ENCODE data around the gene HOMER1. TPM values are rescaled to one million over a fixed set of nuclear protein-coding genes. Genes with fewer than 3 reads are reported as not detected.
"Not testable (repeated sequence)": the region's sequence is repeated elsewhere in the genome, so short reads cannot be mapped to it uniquely, and the experiment has no call there.

Gene HOMER1
- total and polyA plus RNA-seq, 5 experiments from 2014 or later: 0.70 to 5.4 (median 3.3) TPM

GRCh38 chr5:79395296-79395695 lies 118.6 kb downstream of the HOMER1 start:
- H3K27ac Mint-ChIP-seq: no peak overlapping the region
- H3K36me3 Mint-ChIP-seq: peaks cover 0 to 16% (median 4%) of the 10 kb centered on the region in 3 donors
- DNase-seq (no peak), ATAC-seq (no peak)
- H3K4me1 Mint-ChIP-seq: no peaks in the 10 kb centered on the region
- no peaks in the 10 kb centered on the region for H3K9me3 Mint-ChIP-seq
- no peaks in the 10 kb centered on the region for H3K27me3 Mint-ChIP-seq
- no peak overlapping the region for H3K4me3 Mint-ChIP-seq
- POLR2A ChIA-PET: no interaction called here

DNA sequence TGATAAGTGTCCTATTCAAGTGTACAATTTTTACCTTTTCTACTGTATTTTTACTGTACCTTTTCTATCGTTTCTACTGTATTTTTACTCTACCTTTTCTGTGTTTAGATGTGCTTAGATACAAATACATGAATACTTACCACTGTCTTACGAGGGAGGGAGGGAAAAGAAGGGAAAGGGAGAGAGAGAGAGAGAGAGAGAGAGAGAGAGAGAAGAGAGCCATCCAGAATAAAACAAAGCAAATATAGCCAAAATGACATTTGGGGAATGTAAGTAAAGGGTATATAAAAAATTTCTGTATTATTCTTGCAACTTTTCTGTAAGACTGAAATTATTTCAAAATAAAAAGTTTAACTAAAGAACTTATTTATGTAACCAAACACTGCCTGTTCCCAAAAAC lies 121.2 kb downstream of the HOMER1 start:
- DNase-seq (no peak), ATAC-seq (no peak)
- Mint-ChIP-seq H3K4me1 (no peaks in the 10 kb centered on the region), H3K36me3 (peaks cover 0 to 20% (median 4%) of the 10 kb centered on the region in 3 donors), H3K9me3 (no peaks in the 10 kb centered on the region), H3K4me3 (no peak overlapping the region), H3K27me3 (no peaks in the 10 kb centered on the region), H3K27ac (no peak overlapping the region)
- POLR2A ChIA-PET: no interaction called here

DNA sequence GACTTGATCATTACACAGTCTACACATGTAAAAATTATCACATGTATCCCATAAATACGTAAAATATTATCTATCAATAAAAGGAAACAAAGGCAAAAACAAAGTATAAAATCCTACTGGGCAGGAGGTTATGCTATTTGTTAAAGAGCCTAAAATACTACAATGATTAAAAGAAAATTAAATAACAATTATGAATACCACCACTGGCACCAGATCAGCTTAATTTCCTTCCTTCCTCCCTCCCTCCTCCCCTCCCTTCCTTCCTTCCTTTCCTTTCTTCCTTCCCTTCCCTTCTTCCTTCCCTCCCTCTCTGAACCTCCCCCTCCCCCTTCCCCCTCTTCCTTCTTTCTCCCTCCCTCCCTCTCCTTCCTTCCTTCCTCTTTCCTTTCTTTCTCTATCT lies 127.3 kb downstream of the HOMER1 start:
- Mint-ChIP-seq H3K9me3 (peaks cover 13 to 36% (median 25%) of the 10 kb centered on the region in 9 donors), H3K27me3 (no peaks in the 10 kb centered on the region), H3K4me3 (no peak overlapping the region), H3K36me3 (peaks cover 17 to 31% (median 29%) of the 10 kb centered on the region in 3 donors), H3K27ac (peak overlapping the region in 1 of 10 donors; percentile 79), H3K4me1 (peaks cover 0 to 2% (median 0%) of the 10 kb centered on the region in 4 donors)
- ATAC-seq (no peak), DNase-seq (no peak)
- POLR2A ChIA-PET: no interaction called here

DNA sequence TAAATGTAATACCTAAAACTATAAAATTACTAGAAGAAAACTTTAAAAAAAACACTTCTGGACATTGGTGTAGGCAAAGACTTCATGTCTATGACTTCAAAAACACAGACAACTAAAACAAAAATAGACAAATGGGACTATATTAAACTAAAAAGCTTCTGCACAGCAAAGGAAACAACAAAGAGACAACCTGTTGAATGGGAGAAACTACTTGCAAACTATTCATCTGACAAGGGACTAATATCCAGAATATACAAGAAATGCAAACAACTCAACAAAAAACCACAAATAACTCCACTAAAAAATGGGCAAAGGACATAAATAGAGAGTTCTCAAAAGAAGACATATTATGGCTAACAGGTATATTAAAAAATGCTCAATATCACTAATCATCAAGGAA lies 128.8 kb downstream of the HOMER1 start:
- H3K4me1 Mint-ChIP-seq, DNase-seq, POLR2A ChIA-PET, H3K4me3 Mint-ChIP-seq, H3K27ac Mint-ChIP-seq, ATAC-seq, H3K27me3 Mint-ChIP-seq: not testable (repeated sequence)
- H3K9me3 Mint-ChIP-seq: peaks cover 18 to 44% (median 28%) of the 10 kb centered on the region in 9 donors
- peaks cover 17 to 36% (median 31%) of the 10 kb centered on the region in 3 donors for H3K36me3 Mint-ChIP-seq

GRCh38 chr5:79378510-79379186 lies 135.3 kb downstream of the HOMER1 start:
- POLR2A ChIA-PET: no interaction called here
- no peak overlapping the region for H3K4me3 Mint-ChIP-seq
- ATAC-seq (no peak), DNase-seq (no peak)
- peaks cover 13 to 29% (median 23%) of the 10 kb centered on the region in 3 donors for H3K36me3 Mint-ChIP-seq
- no peak overlapping the region for H3K27ac Mint-ChIP-seq
- no peaks in the 10 kb centered on the region for H3K4me1 Mint-ChIP-seq
- no peaks in the 10 kb centered on the region for H3K27me3 Mint-ChIP-seq
- H3K9me3 Mint-ChIP-seq: peaks cover 16 to 33% (median 28%) of the 10 kb centered on the region in 9 donors

DNA sequence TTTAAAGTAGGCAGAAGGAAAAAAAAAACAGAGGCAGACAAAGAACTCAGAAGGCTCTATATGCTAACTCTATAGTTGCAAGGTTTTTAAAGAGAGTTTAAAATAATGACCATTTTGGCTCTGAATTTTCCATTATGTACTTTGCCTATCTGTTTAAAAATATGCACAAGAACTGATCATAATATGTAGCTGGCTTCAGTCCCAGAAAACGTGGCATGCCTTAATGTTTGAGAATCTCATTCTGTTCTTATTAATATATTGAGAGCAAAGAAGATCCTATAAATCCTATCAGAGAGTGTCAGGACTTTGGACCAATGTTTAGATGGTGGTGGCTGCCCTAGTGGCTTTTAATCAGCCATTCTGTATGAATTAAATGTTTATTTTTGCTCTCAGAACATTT lies 156.5 kb downstream of the HOMER1 start:
- no peak overlapping the region for H3K4me3 Mint-ChIP-seq
- H3K27me3 Mint-ChIP-seq: peaks cover 0 to 9% (median 2%) of the 10 kb centered on the region in 5 donors
- ATAC-seq (no peak), DNase-seq (no peak)
- no peaks in the 10 kb centered on the region for H3K4me1 Mint-ChIP-seq
- peaks cover 0 to 5% (median 0%) of the 10 kb centered on the region in 3 donors for H3K36me3 Mint-ChIP-seq
- H3K9me3 Mint-ChIP-seq: peaks cover 0 to 6% (median 0%) of the 10 kb centered on the region in 9 donors
- no peak overlapping the region for H3K27ac Mint-ChIP-seq
- POLR2A ChIA-PET: interaction anchor here (0.7 kb wide), 1 partner anchor 25 kb away, joined by 3 read pairs; no protein-coding TSS in a partner anchor

- Mint-ChIP-seq H3K27ac (no peak overlapping the region), H3K27me3 (peaks cover 0 to 4% (median 2%) of the 10 kb centered on the region in 5 donors), H3K36me3 (peaks cover 0 to 8% (median 2%) of the 10 kb centered on the region in 3 donors), H3K4me1 (no peaks in the 10 kb centered on the region), H3K9me3 (no peaks in the 10 kb centered on the region), H3K4me3 (no peak overlapping the region)
- POLR2A ChIA-PET: no interaction called here
- ATAC-seq: no peak
- no peak for DNase-seq
Measured at GRCh38 chr5:79349881-79350280, 164.1 kb downstream of the HOMER1 start.

DNA sequence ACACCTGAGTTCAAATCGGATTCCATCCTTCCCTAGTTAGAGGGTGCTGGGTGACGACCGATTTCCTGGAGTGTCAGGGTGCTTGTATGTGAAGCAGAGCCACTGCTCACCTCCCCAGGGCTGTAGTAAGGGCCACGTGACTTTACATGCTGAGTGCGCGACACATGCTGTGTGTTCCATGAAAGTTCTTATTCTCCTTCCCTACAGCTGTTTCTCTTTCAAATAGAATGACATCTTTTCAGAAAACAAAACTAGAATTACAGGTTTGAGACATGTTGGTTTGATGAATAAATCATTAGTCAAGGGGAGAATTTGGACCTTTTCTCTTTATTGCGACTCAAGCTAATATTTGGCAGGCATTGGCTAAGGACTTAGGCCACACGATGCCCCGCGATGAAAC lies 164.9 kb downstream of the HOMER1 start:
- no peak for ATAC-seq
- Mint-ChIP-seq H3K4me1 (no peaks in the 10 kb centered on the region), H3K27ac (no peak overlapping the region)

DNA sequence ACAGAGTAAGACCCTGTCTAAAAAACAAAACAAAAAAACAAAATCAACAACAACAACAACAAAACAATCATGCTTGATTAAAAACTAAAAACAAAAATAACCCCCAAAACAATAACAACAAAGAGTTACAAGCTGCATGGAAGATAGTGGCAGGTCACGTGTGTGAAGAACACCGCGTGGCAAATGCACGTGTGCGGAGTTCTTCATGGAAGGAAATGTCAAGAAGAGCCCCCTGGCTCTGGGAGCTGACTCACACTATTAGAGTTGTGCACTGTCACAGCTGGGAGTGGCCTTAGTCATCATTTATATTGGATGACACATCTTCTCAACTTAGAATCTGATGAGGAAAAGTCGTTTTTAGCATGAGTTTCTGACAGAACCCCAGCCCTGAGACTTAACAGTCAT lies 167.5 kb downstream of the HOMER1 start:
- H3K9me3 Mint-ChIP-seq: no peaks in the 10 kb centered on the region
- POLR2A ChIA-PET: no interaction called here
- H3K36me3 Mint-ChIP-seq: peaks cover 2 to 9% (median 4%) of the 10 kb centered on the region in 3 donors
- peaks cover 0 to 12% (median 2%) of the 10 kb centered on the region in 5 donors for H3K27me3 Mint-ChIP-seq
- DNase-seq (no peak), ATAC-seq (no peak)
- H3K4me1 Mint-ChIP-seq: no peaks in the 10 kb centered on the region
- no peak overlapping the region for H3K4me3 Mint-ChIP-seq
- no peak overlapping the region for H3K27ac Mint-ChIP-seq

More for the DNA sequence above, 164.9 kb downstream of the HOMER1 start:
- POLR2A ChIA-PET: no interaction called here
- Mint-ChIP-seq H3K4me3 (no peak overlapping the region), H3K36me3 (peaks cover 0 to 9% (median 2%) of the 10 kb centered on the region in 3 donors), H3K9me3 (no peaks in the 10 kb centered on the region), H3K27me3 (peaks cover 0 to 4% (median 2%) of the 10 kb centered on the region in 5 donors)
- DNase-seq: no peak

- peaks cover 0 to 5% (median 0%) of the 10 kb centered on the region in 3 donors for H3K36me3 Mint-ChIP-seq
- ATAC-seq: no peak
- H3K27me3 Mint-ChIP-seq: peaks cover 2 to 29% (median 12%) of the 10 kb centered on the region in 5 donors
- no peak overlapping the region for H3K4me3 Mint-ChIP-seq
- no peak for DNase-seq
- H3K9me3 Mint-ChIP-seq: peaks cover 0 to 29% (median 12%) of the 10 kb centered on the region in 9 donors
- no peaks in the 10 kb centered on the region for H3K4me1 Mint-ChIP-seq
- H3K27ac Mint-ChIP-seq: peak overlapping the region in 1 of 10 donors; percentile 68
- POLR2A ChIA-PET: no interaction called here
Measured at GRCh38 chr5:79333852-79334557, 179.9 kb downstream of the HOMER1 start.

DNA sequence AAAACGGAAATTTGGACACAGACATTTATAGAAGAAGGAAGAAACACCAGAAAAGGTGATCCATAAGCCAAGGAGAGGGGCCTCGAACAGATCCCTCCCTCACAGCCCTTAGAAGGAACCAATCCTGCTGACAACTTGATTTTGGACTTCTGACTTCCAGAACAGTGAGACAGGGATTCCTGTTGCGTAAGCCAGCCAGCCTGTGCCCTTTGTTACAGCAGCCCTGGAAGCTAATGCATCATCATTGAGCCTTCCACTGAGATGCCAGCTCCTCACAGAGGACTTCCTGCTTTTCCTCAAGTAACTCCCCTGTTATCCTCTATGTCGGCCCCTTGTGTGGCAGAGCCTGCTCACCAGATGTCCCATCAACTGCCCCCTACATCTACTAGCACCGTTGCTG lies 183.9 kb downstream of the HOMER1 start:
- H3K36me3 Mint-ChIP-seq: no peaks in the 10 kb centered on the region
- peaks cover 0 to 11% (median 0%) of the 10 kb centered on the region in 5 donors for H3K27me3 Mint-ChIP-seq
- H3K4me1 Mint-ChIP-seq: peaks cover 0 to 2% (median 0%) of the 10 kb centered on the region in 4 donors
- H3K9me3 Mint-ChIP-seq: peaks cover 0 to 11% (median 2%) of the 10 kb centered on the region in 9 donors
- ATAC-seq: no peak
- H3K27ac Mint-ChIP-seq: no peak overlapping the region
- no peak overlapping the region for H3K4me3 Mint-ChIP-seq
- no peak for DNase-seq
- POLR2A ChIA-PET: no interaction called here

DNA sequence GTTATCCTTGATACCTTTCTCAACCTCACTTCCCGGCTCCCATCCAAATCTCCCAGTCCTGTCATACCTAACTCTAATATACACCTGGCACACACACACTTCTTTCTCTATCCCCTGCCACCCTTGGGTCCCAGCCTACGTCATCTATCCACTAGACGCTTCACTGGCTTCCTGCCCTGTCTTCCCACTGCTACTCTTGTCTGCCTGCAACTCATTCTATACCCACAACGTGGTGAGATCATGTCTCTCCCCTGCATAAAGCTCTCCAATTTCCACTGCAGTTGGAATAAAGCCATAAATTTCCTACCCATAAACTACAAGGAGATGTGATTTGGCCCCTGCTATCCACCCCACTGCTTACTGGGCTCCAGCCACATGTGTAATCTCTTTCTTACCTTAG lies 184.5 kb downstream of the HOMER1 start:
- H3K4me3 Mint-ChIP-seq: no peak overlapping the region
- peaks cover 0 to 11% (median 0%) of the 10 kb centered on the region in 9 donors for H3K9me3 Mint-ChIP-seq
- peak overlapping the region in 2 of 10 donors; percentile 4 to 15 for H3K27ac Mint-ChIP-seq
- ATAC-seq: no peak
- no peak for DNase-seq
- no peaks in the 10 kb centered on the region for H3K36me3 Mint-ChIP-seq
- POLR2A ChIA-PET: no interaction called here
- H3K27me3 Mint-ChIP-seq: peaks cover 0 to 7% (median 0%) of the 10 kb centered on the region in 5 donors
- H3K4me1 Mint-ChIP-seq: peaks cover 0 to 2% (median 0%) of the 10 kb centered on the region in 4 donors
